IMR-90 (cell line): ENCODE data around the gene CDCA4. TPM values are rescaled to one million over a fixed set of nuclear protein-coding genes. Genes with fewer than 3 reads are reported as not detected.

Experiments
- ATAC-seq: fragments of 200-7000 bp; cut with Tn5 transposase; 2 replicates; pipeline ENCODE4 v1.9.1; 2020; ENCODE audit warnings: low read depth, mild to moderate bottlenecking, moderate library complexity
- BruUV-seq: library from RNA; stranded (reverse); fragments of 400-500 nt; replicated peaks from 2 replicates; lab custom pipeline; 2021; lab: Mats Ljungman, UMichigan
- CTCF ChIA-PET: fragments of 300-600 bp; formaldehyde crosslinking; extraction: SDS; loops from one replicate; lab custom pipeline; 2021; ENCODE audit warnings: antibody characterized with exemption; lab: Yijun Ruan, JAX
- POLR2A ChIA-PET: fragments of 300-600 bp; sonication (Branson Sonifier 250); formaldehyde crosslinking; loops from one replicate; lab custom pipeline; 2022; ENCODE audit warnings: antibody characterized with exemption; ENCODE audit not compliant: unreplicated experiment; lab: Charles Lee
- DNase-seq: peaks from one replicate; pipeline ENCODE4 v3.0.0; 2013
- H2AFZ ChIP-seq: replicated peaks from 2 replicates; pipeline ENCODE3; 2013; ENCODE audit warnings: low read length, mild to moderate bottlenecking; ENCODE audit not compliant: poor library complexity
- H2AK5ac ChIP-seq: 2 replicates; pipeline ENCODE4 v1.6.1; 2013; ENCODE audit warnings: low read depth, low read length, inconsistent platforms
- H2AK9ac ChIP-seq: replicated peaks from 2 replicates; pipeline ENCODE3; 2013; ENCODE audit warnings: mild to moderate bottlenecking, low read depth, low read length, moderate library complexity; ENCODE audit not compliant: poor library complexity
- H2BK120ac ChIP-seq: 2 replicates; pipeline ENCODE4 v1.6.1; 2013; ENCODE audit warnings: low read depth, low read length, inconsistent platforms
- H2BK15ac ChIP-seq: 3 replicates; pipeline ENCODE4 v1.6.1; 2013; ENCODE audit warnings: low read depth, low read length, inconsistent platforms
- H2BK20ac ChIP-seq: 2 replicates; pipeline ENCODE4 v1.6.1; 2013; ENCODE audit warnings: low read depth, mild to moderate bottlenecking, inconsistent platforms, low read length, moderate library complexity
- H2BK5ac ChIP-seq: 2 replicates; pipeline ENCODE4 v1.6.1; 2013; ENCODE audit warnings: mild to moderate bottlenecking, low read depth, low read length, inconsistent platforms; ENCODE audit not compliant: poor library complexity, severe bottlenecking
- H3K14ac ChIP-seq: replicated peaks from 2 replicates; pipeline ENCODE4 v1.6.1; 2013; ENCODE audit warnings: low read depth, low read length, inconsistent platforms
- H3K18ac ChIP-seq: 2 replicates; pipeline ENCODE4 v1.6.1; 2013; ENCODE audit warnings: low read depth, low read length, control low read depth
- H3K23ac ChIP-seq: 2 replicates; pipeline ENCODE4 v1.6.1; 2013; ENCODE audit warnings: low read depth, low read length, inconsistent platforms
- H3K27ac ChIP-seq: 2 replicates; pipeline ENCODE4 v1.5.1; 2013; ENCODE audit warnings: mild to moderate bottlenecking, control low read depth, low read length; ENCODE audit not compliant: insufficient read depth
- H3K27me3 ChIP-seq: 2 replicates; pipeline ENCODE4 v1.6.1; 2013; ENCODE audit warnings: low read length; ENCODE audit not compliant: control insufficient read depth, insufficient read depth
- H3K36me3 ChIP-seq: 2 replicates; pipeline ENCODE4 v1.6.1; 2013; ENCODE audit warnings: low read length, mixed read lengths; ENCODE audit not compliant: control insufficient read depth, insufficient read depth
- H3K4ac ChIP-seq: 2 replicates; pipeline ENCODE4 v1.6.1; 2013; ENCODE audit warnings: low read depth, low read length, inconsistent platforms
- H3K4me1 ChIP-seq: 2 replicates; pipeline ENCODE4 v1.6.1; 2013; ENCODE audit warnings: low read length, mixed read lengths; ENCODE audit not compliant: control insufficient read depth, insufficient read depth
- H3K4me2 ChIP-seq: 2 replicates; pipeline ENCODE4 v1.6.1; 2013; ENCODE audit warnings: low read depth, mild to moderate bottlenecking, control low read depth, low read length, moderate library complexity
- H3K4me3 ChIP-seq: 2 replicates; pipeline ENCODE4 v1.5.1; 2013; ENCODE audit warnings: low read depth, mild to moderate bottlenecking, control low read depth, low read length, moderate library complexity; ENCODE audit not compliant: insufficient read depth
- H3K56ac ChIP-seq: 2 replicates; pipeline ENCODE4 v1.6.1; 2013; ENCODE audit warnings: low read length, inconsistent platforms; ENCODE audit not compliant: insufficient read depth; ENCODE audit errors: extremely low read depth
- H3K79me1 ChIP-seq, 2 experiments: 2 replicates each; pipeline ENCODE4 v1.6.1; 2013; ENCODE audit warnings: low read length in 2 of 2, inconsistent platforms in 1 of 2, low read depth in 1 of 2
- H3K9ac ChIP-seq: 2 replicates; pipeline ENCODE4 v1.6.1; 2013; ENCODE audit warnings: low read depth, low read length, control low read depth
- H3K9me1 ChIP-seq: 2 replicates; pipeline ENCODE4 v1.6.1; 2013; ENCODE audit warnings: low read length, inconsistent platforms; ENCODE audit not compliant: insufficient read depth
- H3K9me3 ChIP-seq: 2 replicates; pipeline ENCODE4 v1.6.1; 2013; ENCODE audit warnings: low read length; ENCODE audit not compliant: control insufficient read depth, insufficient read depth
- H4K20me1 ChIP-seq: 2 replicates; pipeline ENCODE4 v1.6.1; 2013; ENCODE audit warnings: low read length, inconsistent platforms; ENCODE audit not compliant: insufficient read depth
- H4K5ac ChIP-seq: 2 replicates; pipeline ENCODE4 v1.6.1; 2013; ENCODE audit warnings: mild to moderate bottlenecking, low read depth, low read length, control low read depth
- H4K8ac ChIP-seq, 2 experiments: 2 replicates each; pipeline ENCODE4 v1.6.1; 2013; ENCODE audit warnings: low read depth in 2 of 2, low read length in 2 of 2, control low read depth in 1 of 2, inconsistent platforms in 1 of 2
- H4K91ac ChIP-seq: 2 replicates; pipeline ENCODE4 v1.6.1; 2013; ENCODE audit warnings: low read depth, low read length, inconsistent platforms; ENCODE audit not compliant: insufficient read depth
- CEBPB ChIP-seq: IDR thresholded peaks from 2 replicates; pipeline ENCODE4 v1.6.1; 2012; ENCODE audit warnings: low read depth, low read length, improper control_type of control experiment
- CHD1 ChIP-seq: IDR thresholded peaks from 2 replicates; pipeline ENCODE4 v1.6.1; 2012; ENCODE audit warnings: low read depth, low read length, improper control_type of control experiment
- MAFK ChIP-seq: IDR thresholded peaks from 2 replicates; pipeline ENCODE4 v1.6.1; 2012; ENCODE audit warnings: low read depth, low read length, improper control_type of control experiment
- NFE2L2 ChIP-seq: fragments of 150-350 bp; IDR thresholded peaks from 2 replicates; pipeline ENCODE4 v1.6.1; 2016; ENCODE audit warnings: low read depth, mild to moderate bottlenecking, low read length
- RCOR1 ChIP-seq: IDR thresholded peaks from 2 replicates; pipeline ENCODE4 v1.6.1; 2012; ENCODE audit warnings: mild to moderate bottlenecking, low read length, improper control_type of control experiment; ENCODE audit not compliant: insufficient replicate concordance
- RFX5 ChIP-seq: IDR thresholded peaks from 2 replicates; pipeline ENCODE4 v1.8.0; 2012; ENCODE audit warnings: low read depth, mild to moderate bottlenecking, low read length, moderate library complexity
- WGBS, 2 experiments: methylation state at CpG; one replicate each; pipeline versions ENCODE4 v1.1.5 to v1.1.7; 2013; ENCODE audit warnings: missing lambda C conversion rate in 2 of 2; ENCODE audit not compliant: insufficient read length in 1 of 2; ENCODE audit errors: extremely low coverage in 2 of 2; 5-methylcytosine and 5-hydroxymethylcytosine counted together
- dilution Hi-C: fragments of 300-500 bp; cut with HindIII; formaldehyde crosslinking; loops from one replicate; pipeline ENCODE4 v1.14.3; 2018; ENCODE audit warnings: low sequenced_read_pairs; ENCODE audit not compliant: unreplicated experiment
- in situ Hi-C: fragments of 300-500 bp; cut with MboI; formaldehyde crosslinking; loops from 3 replicates; pipeline ENCODE4 v1.14.3; 2019; ENCODE audit warnings: low sequenced_read_pairs, inconsistent platforms, mixed read lengths
- intact Hi-C: fragments of 100-400 bp; cut with micrococcal nuclease; formaldehyde crosslinking; loops from 2 replicates; pipeline ENCODE4 v1.10.0; 2022
- polyA plus RNA-seq, 3 experiments: library from polyadenylated mRNA; depleted of rRNA; stranded (reverse); fragments of >200 nt; gene quantifications; 2 replicates each; pipeline ENCODE4 v1.2.3, GENCODE V29; 2012; ENCODE audit warnings: low replicate concordance in 1 of 3
- total RNA-seq: library from RNA; depleted of rRNA; stranded (reverse); fragments of >200 nt; gene quantifications from 2 replicates; pipeline ENCODE4 v1.2.3, GENCODE V29; 2012

CDCA4 gene
- total and polyA plus RNA-seq, 2 of the 4 experiments (the other 2 are of a cell fraction) = 17.7 to 18.6 TPM

GRCh38 chr14:105043641-105044040, 22.8 kb upstream of the CDCA4 start:
- Histone ChIP-seq H3K9ac (no peak overlapping the region), H4K8ac (no peak overlapping the region), H3K4me3 (no peak overlapping the region), H2BK20ac (no peak overlapping the region), H2BK5ac (no peak overlapping the region), H3K27ac (no peak overlapping the region), H3K4ac (no peak overlapping the region), H2AK5ac (no peak overlapping the region), H2AK9ac (no peak overlapping the region), H3K4me2 (no peak overlapping the region), H2AFZ (peak overlapping the region; percentile 61), H3K9me3 (no peaks in the 10 kb centered on the region; the same call in 1 of the 2 replicates), H4K91ac (no peak overlapping the region), H3K23ac (no peak overlapping the region), H3K27me3 (peaks cover 10% of the 10 kb centered on the region), H2BK120ac (no peak overlapping the region), H2BK15ac (no peak overlapping the region), H3K56ac (no peak overlapping the region), H4K5ac (no peak overlapping the region), H4K20me1 (no peaks in the 10 kb centered on the region), H3K9me1 (no peaks in the 10 kb centered on the region), H3K4me1 (no peaks in the 10 kb centered on the region), H3K14ac (no peak overlapping the region), H3K18ac (no peak overlapping the region), H3K36me3 (no peaks in the 10 kb centered on the region), H3K79me1 (no peaks in the 10 kb centered on the region)
- no peak for TF ChIP-seq MAFK
- no peak for TF ChIP-seq NFE2L2
- TF ChIP-seq CEBPB = no peak
- no peak for TF ChIP-seq RCOR1
- no peak for TF ChIP-seq CHD1
- no peak for TF ChIP-seq RFX5
- in situ Hi-C loops (no loop called here), intact Hi-C loops (no loop called here), dilution Hi-C loops (no loop called here)
- ATAC-seq = no peak
- ChIA-PET POLR2A (no interaction called here), CTCF (no interaction called here)
- no peak for DNase-seq
- no TSS peak for BruUV-seq
- WGBS, 2 experiments = no CpG with 5 or more reads among the region's 7 CpGs
